Left kidney (tissue), 2 donors: Measurements from ENCODE around the gene TPRN. TPM values are rescaled to one million over a fixed set of nuclear protein-coding genes. Genes with fewer than 3 reads are reported as not detected.

Source experiments
- DNase-seq: peaks from one replicate; pipeline ENCODE4 v3.0.0-alpha.2; 2013
- polyA plus RNA-seq: library from polyadenylated mRNA; unstranded; fragments of 120-200 nt; gene quantifications from one replicate; pipeline ENCODE4 v1.2.1, GENCODE V29; 2013; ENCODE audit not compliant: insufficient read length

The TPRN gene
- polyA plus RNA-seq, 1 donor: 10.9 TPM

GRCh38 chr9:137215196-137215986 is 14.8 kb upstream of the TPRN start:
- DNase-seq: no peak

- no peak for DNase-seq
Observed at GRCh38 chr9:137214620-137215019, 14.1 kb upstream of the TPRN start.

GRCh38 chr9:137213160-137214060 is 12.9 kb upstream of the TPRN start:
- DNase-seq: no peak

GRCh38 chr9:137212520-137212919 is 12.0 kb upstream of the TPRN start:
- no peak for DNase-seq

GRCh38 chr9:137211532-137211931 is 11.0 kb upstream of the TPRN start:
- no peak for DNase-seq

GRCh38 chr9:137206602-137207001 is 6.1 kb upstream of the TPRN start:
- no peak for DNase-seq

- DNase-seq: peak; percentile 88
Observed at GRCh38 chr9:137205126-137206069, 4.9 kb upstream of the TPRN start, which contains the start of the genes NDOR1 and TMEM203. Gene NDOR1 (plus strand): TSS chr9:137205700. CDS start chr9:137205778, 78 bp downstream. Gene TMEM203 (minus strand): TSS chr9:137205648. CDS start chr9:137205414, 234 bp downstream.

- DNase-seq: no peak
Observed at GRCh38 chr9:137204731-137205125, 4.2 kb upstream of the TPRN start.

- no peak for DNase-seq
Observed at GRCh38 chr9:137202966-137203365, 2.4 kb upstream of the TPRN start.

- DNase-seq: no peak
Observed at GRCh38 chr9:137201205-137201868, 796 bp upstream of the TPRN start.

- DNase-seq: no peak
Observed at GRCh38 chr9:137199411-137200121, 975 bp downstream of the TPRN start.

- no peak for DNase-seq
Observed at GRCh38 chr9:137198902-137199283, 1.6 kb downstream of the TPRN start.

GRCh38 chr9:137198051-137198901 is 2.3 kb downstream of the TPRN start:
- no peak for DNase-seq

GRCh38 chr9:137195525-137196220 is 4.9 kb downstream of the TPRN start:
- no peak for DNase-seq

- no peak for DNase-seq
Observed at GRCh38 chr9:137194909-137195308, 5.6 kb downstream of the TPRN start.

GRCh38 chr9:137194388-137194787 is 6.2 kb downstream of the TPRN start:
- DNase-seq: no peak

GRCh38 chr9:137193771-137194170 is 6.8 kb downstream of the TPRN start:
- DNase-seq: no peak

- no peak for DNase-seq
Observed at GRCh38 chr9:137192859-137193258, 7.7 kb downstream of the TPRN start.

- no peak for DNase-seq
Observed at GRCh38 chr9:137192448-137192780, 8.1 kb downstream of the TPRN start.
